Keratinocyte (primary cell): ENCODE measurements around the gene NTN1. TPM values are rescaled to one million over a fixed set of nuclear protein-coding genes. Genes with fewer than 3 reads are reported as not detected.

ENCODE experiments used
- DNase-seq: peaks from one replicate; pipeline ENCODE4 v3.0.0-alpha.2; 2011; ENCODE audit warnings: low read depth, missing footprints, low spot score
- FAIRE-seq: peaks from 2 replicates; lab custom pipeline; 2011; peaks lifted over from hg19 to GRCh38; lab: Jason Lieb, UNC
- H2AFZ ChIP-seq: 2 replicates; pipeline ENCODE4 v1.6.0; 2012; ENCODE audit warnings: low read length, control low read depth, inconsistent platforms; ENCODE audit not compliant: control insufficient read depth
- H3K27ac ChIP-seq: 2 replicates; pipeline ENCODE4 v1.5.1; 2011; ENCODE audit warnings: low read length; ENCODE audit not compliant: control insufficient read depth, insufficient read depth
- H3K27me3 ChIP-seq: 3 replicates; pipeline ENCODE4 v1.6.0; 2011; ENCODE audit warnings: low read length; ENCODE audit not compliant: control insufficient read depth, insufficient read depth; ENCODE audit errors: extremely low read depth
- H3K36me3 ChIP-seq, 2 experiments: 2 replicates in 1 of 2; 3 replicates in 1 of 2; pipeline ENCODE4 v1.5.1; 2011; ENCODE audit warnings: low read length in 2 of 2, mild to moderate bottlenecking in 1 of 2; ENCODE audit not compliant: control insufficient read depth in 2 of 2, insufficient read depth in 2 of 2; ENCODE audit errors: extremely low read depth in 1 of 2
- H3K4me1 ChIP-seq: 3 replicates; pipeline ENCODE4 v1.5.1; 2011; ENCODE audit warnings: low read length; ENCODE audit not compliant: control insufficient read depth, insufficient read depth; ENCODE audit errors: extremely low read depth
- H3K4me2 ChIP-seq: 3 replicates; pipeline ENCODE4 v1.6.0; 2011; ENCODE audit warnings: low read depth, low read length; ENCODE audit not compliant: control insufficient read depth, insufficient read depth; ENCODE audit errors: extremely low read depth
- H3K4me3 ChIP-seq, 3 experiments: fragments of 200-600 bp in 1 of 3; sonication (generic) in 1 of 3; 2 replicates in 2 of 3; 3 replicates in 1 of 3; pipeline ENCODE4 v1.5.1; 2011 to 2016; ENCODE audit warnings: low read length in 3 of 3, mild to moderate bottlenecking in 3 of 3, control low read depth in 2 of 3, inconsistent platforms in 1 of 3, low read depth in 1 of 3, mixed read lengths in 1 of 3, mixed run types in 1 of 3, moderate library complexity in 1 of 3; ENCODE audit not compliant: control insufficient read depth in 2 of 3, insufficient read depth in 2 of 3; ENCODE audit errors: extremely low read depth in 1 of 3
- H3K79me2 ChIP-seq: 2 replicates; pipeline ENCODE4 v1.6.0; 2012; ENCODE audit warnings: low read length; ENCODE audit not compliant: control insufficient read depth, insufficient read depth
- H3K9ac ChIP-seq: 3 replicates; pipeline ENCODE4 v1.6.0; 2011; ENCODE audit warnings: low read length; ENCODE audit not compliant: control insufficient read depth, insufficient read depth; ENCODE audit errors: extremely low read depth
- H3K9me1 ChIP-seq: 3 replicates; pipeline ENCODE4 v1.6.0; 2011; ENCODE audit warnings: low read length; ENCODE audit not compliant: control insufficient read depth, insufficient read depth; ENCODE audit errors: extremely low read depth
- H3K9me3 ChIP-seq: 2 replicates; pipeline ENCODE4 v1.5.1; 2012; ENCODE audit warnings: low read depth, low read length; ENCODE audit not compliant: control insufficient read depth
- H4K20me1 ChIP-seq: 3 replicates; pipeline ENCODE4 v1.6.0; 2011; ENCODE audit warnings: low read length; ENCODE audit not compliant: control insufficient read depth, insufficient read depth; ENCODE audit errors: extremely low read depth
- CTCF ChIP-seq, 3 experiments: IDR thresholded peaks in 1 of 3; conservative IDR thresholded peaks in 1 of 3; optimal IDR thresholded peaks in 1 of 3; 2 replicates in 2 of 3; 3 replicates in 1 of 3; pipeline versions ENCODE3 to v1.5.1; 2011; ENCODE audit warnings: low read length in 3 of 3, mild to moderate bottlenecking in 3 of 3, moderate library complexity in 2 of 3, control low read depth in 1 of 3, inconsistent platforms in 1 of 3; ENCODE audit not compliant: insufficient read depth in 2 of 3; ENCODE audit errors: extremely low read depth in 1 of 3
- EZH2 ChIP-seq: IDR thresholded peaks from one replicate; pipeline ENCODE4 v1.6.1; 2012; ENCODE audit warnings: inconsistent platforms, mild to moderate bottlenecking, low read length, moderate library complexity
- dilution Hi-C: fragments of 300-500 bp; cut with MboI; formaldehyde crosslinking; loops from one replicate; pipeline ENCODE4 v1.7.0; 2020; ENCODE audit warnings: low sequenced_read_pairs; ENCODE audit not compliant: extremely low pct_ligation_motif_present
- polyA plus RNA-seq, 5 experiments: library from polyadenylated mRNA; depleted of rRNA in 3 of 5; stranded (reverse) in 3 of 5; stranded (forward) in 1 of 5; unstranded in 1 of 5; fragments of >200 nt; gene quantifications; 1 replicate in 1 of 5; 2 replicates in 3 of 5; 3 replicates in 1 of 5; pipeline versions ENCODE4 v1.2.1 to v1.2.3, GENCODE V29; 2011 to 2012; ENCODE audit warnings: missing spikeins in 2 of 5, low read depth in 1 of 5, low replicate concordance in 1 of 5

Gene NTN1
- polyA plus RNA-seq, 1 donor (not counting 4 experiments of a cell fraction or from before 2014, with no cell fraction given) = 0.10 TPM

GRCh38 chr17:9064311-9064834, 43.1 kb downstream of the NTN1 start:
- dilution Hi-C loops = no loop called here
- Histone ChIP-seq H3K4me3 (no peak overlapping the region), H3K27ac (no peak overlapping the region), H3K9me3 (no peaks in the 10 kb centered on the region), H3K9me1 (no peaks in the 10 kb centered on the region), H3K36me3 (no peaks in the 10 kb centered on the region), H3K27me3 (no peaks in the 10 kb centered on the region), H3K79me2 (no peaks in the 10 kb centered on the region), H4K20me1 (no peaks in the 10 kb centered on the region), H3K4me1 (no peaks in the 10 kb centered on the region), H3K4me2 (no peak overlapping the region), H3K9ac (no peak overlapping the region), H2AFZ (no peak overlapping the region)
- no peak for TF ChIP-seq EZH2
- no peak for TF ChIP-seq CTCF (optimal IDR thresholded peaks at IDR 0.05 in 1 of 3, IDR thresholded peaks at IDR 0.05 in 1 of 3, conservative IDR thresholded peaks at IDR 0.05 in 1 of 3; ENCODE audit: extremely low read depth in 1 of 3, insufficient read depth in 2 of 3, low read length in 3 of 3)
- FAIRE-seq = no peak
- no peak for DNase-seq

GRCh38 chr17:9071016-9071415, 49.7 kb downstream of the NTN1 start:
- peaks cover 4% of the 10 kb centered on the region for H3K27me3 ChIP-seq
- no peaks in the 10 kb centered on the region for H3K9me1 ChIP-seq
- DNase-seq (no peak), FAIRE-seq (no peak)
- H3K36me3 ChIP-seq = no peaks in the 10 kb centered on the region
- H2AFZ ChIP-seq = no peak overlapping the region
- no peak overlapping the region for H3K4me3 ChIP-seq
- H3K27ac ChIP-seq = no peak overlapping the region
- peaks cover 6% of the 10 kb centered on the region for H3K4me1 ChIP-seq
- no peaks in the 10 kb centered on the region for H3K9me3 ChIP-seq
- H4K20me1 ChIP-seq = no peaks in the 10 kb centered on the region
- H3K4me2 ChIP-seq = no peak overlapping the region
- no peaks in the 10 kb centered on the region for H3K79me2 ChIP-seq
- H3K9ac ChIP-seq = no peak overlapping the region
- dilution Hi-C loops = no loop called here
- TF ChIP-seq EZH2 (no peak), CTCF (optimal IDR thresholded peaks at IDR 0.05 in 1 of 3, IDR thresholded peaks at IDR 0.05 in 1 of 3, conservative IDR thresholded peaks at IDR 0.05 in 1 of 3; ENCODE audit: extremely low read depth in 1 of 3, insufficient read depth in 2 of 3, low read length in 3 of 3) (no peak)
